AG04449 (cell line): ENCODE results near the gene TFPI.
A peak's percentile ranks its signal among the peaks of the same experiment; 100 is the strongest.

ENCODE experiments used
- CTCF ChIA-PET: fragments of 350-600 bp; formaldehyde crosslinking; extraction: SDS; loops from one replicate; lab custom pipeline; 2021; ENCODE audit warnings: antibody characterized with exemption; lab: Yijun Ruan, JAX
- POLR2A ChIA-PET: fragments of 400-600, 350-600 bp; formaldehyde crosslinking; extraction: SDS; loops from one replicate; lab custom pipeline; 2020; ENCODE audit warnings: antibody characterized with exemption, inconsistent platforms; lab: Yijun Ruan, JAX
- DNase-seq: peaks from one replicate; pipeline ENCODE4 v3.0.0-alpha.2; 2010; ENCODE audit warnings: low read depth, low spot score
- H3K4me3 ChIP-seq: 2 replicates; pipeline ENCODE4 v1.5.1; 2011; ENCODE audit warnings: low read depth, mild to moderate bottlenecking, control low read depth, low read length
- CTCF ChIP-seq: IDR thresholded peaks from one replicate; pipeline ENCODE4 v1.5.1; 2011; ENCODE audit warnings: mild to moderate bottlenecking, moderate library complexity, low read length, control low read depth, inconsistent platforms; ENCODE audit not compliant: insufficient read depth; ENCODE audit errors: missing control alignments

TFPI gene

GRCh38 chr2:187468262-187468661 is 86.0 kb downstream of the TFPI start:
- POLR2A ChIA-PET: no interaction called here
- no peak overlapping the region for H3K4me3 ChIP-seq
- CTCF ChIA-PET: no interaction called here
- DNase-seq: no peak
- TF ChIP-seq CTCF: no peak

- DNase-seq: no peak
- no peak for TF ChIP-seq CTCF
- ChIA-PET CTCF (no interaction called here), POLR2A (no interaction called here)
- H3K4me3 ChIP-seq: no peak overlapping the region
These were observed 88.0 kb downstream of the TFPI start for GRCh38 chr2:187466129-187466792.

GRCh38 chr2:187462839-187463238 is 91.4 kb downstream of the TFPI start:
- no peak for DNase-seq
- H3K4me3 ChIP-seq: no peak overlapping the region
- POLR2A ChIA-PET: no interaction called here
- TF ChIP-seq CTCF: no peak
- CTCF ChIA-PET: no interaction called here

- no peak overlapping the region for H3K4me3 ChIP-seq
- POLR2A ChIA-PET: no interaction called here
- CTCF ChIA-PET: no interaction called here
- TF ChIP-seq CTCF: no peak
- DNase-seq: no peak
These were observed 92.7 kb downstream of the TFPI start for GRCh38 chr2:187461294-187462261.

- no peak overlapping the region for H3K4me3 ChIP-seq
- ChIA-PET CTCF (interaction anchor here (1.5 to 3.3 kb wide), 2 partner anchors 11 to 597 kb away, joined by 3 to 12 read pairs; partner anchors contain the start of gene CALCRL), POLR2A (no interaction called here)
- DNase-seq: no peak
- no peak for TF ChIP-seq CTCF
These were observed 95.0 kb downstream of the TFPI start for GRCh38 chr2:187459256-187459655.

GRCh38 chr2:187453078-187453641 is 101.1 kb downstream of the TFPI start:
- DNase-seq: no peak
- peak; percentile 17 for TF ChIP-seq CTCF
- ChIA-PET CTCF (interaction anchor here (0.5 to 2.4 kb wide), 10 partner anchors 23 to 592 kb away, joined by 3 to 15 read pairs (median 8); no protein-coding TSS in a partner anchor), POLR2A (no interaction called here)
- H3K4me3 ChIP-seq: no peak overlapping the region
